Trophoblast cell (in vitro differentiated cells and primary cell): ENCODE data around the gene ETV7.
A peak's percentile ranks its signal among the peaks of the same experiment; 100 is the strongest.

ENCODE experiments used
- DNase-seq, 2 donors: peaks; one replicate each; pipeline ENCODE4 v3.0.0-alpha.2; 2016
- H2AFZ ChIP-seq: 2 replicates; pipeline ENCODE4 v1.6.1; 2013; ENCODE audit warnings: low read length, moderate library complexity, mild to moderate bottlenecking; ENCODE audit not compliant: insufficient read depth, poor library complexity
- H2AK5ac ChIP-seq: 2 replicates; pipeline ENCODE4 v1.6.1; 2013; ENCODE audit warnings: mild to moderate bottlenecking, low read length
- H2BK120ac ChIP-seq: 2 replicates; pipeline ENCODE4 v1.6.1; 2013; ENCODE audit warnings: low read length, mild to moderate bottlenecking, moderate library complexity; ENCODE audit not compliant: insufficient read depth, poor library complexity
- H2BK12ac ChIP-seq: 2 replicates; pipeline ENCODE4 v1.6.1; 2013; ENCODE audit warnings: mild to moderate bottlenecking, low read length, moderate library complexity
- H2BK5ac ChIP-seq: 2 replicates; pipeline ENCODE4 v1.6.1; 2013; ENCODE audit warnings: low read length, low read depth, moderate library complexity, mild to moderate bottlenecking; ENCODE audit not compliant: poor library complexity
- H3K14ac ChIP-seq: 2 replicates; pipeline ENCODE4 v1.6.1; 2013; ENCODE audit warnings: mild to moderate bottlenecking, low read length
- H3K18ac ChIP-seq: 2 replicates; pipeline ENCODE4 v1.6.1; 2013; ENCODE audit warnings: mild to moderate bottlenecking, low read length
- H3K23ac ChIP-seq: 2 replicates; pipeline ENCODE4 v1.6.1; 2013; ENCODE audit warnings: low read length
- H3K27ac ChIP-seq: 2 replicates; pipeline ENCODE4 v1.5.1; 2013; ENCODE audit warnings: low read depth, mild to moderate bottlenecking, inconsistent platforms, low read length, moderate library complexity
- H3K27me3 ChIP-seq: 2 replicates; pipeline ENCODE4 v1.6.1; 2013; ENCODE audit warnings: inconsistent platforms, mild to moderate bottlenecking, low read length, moderate library complexity; ENCODE audit not compliant: insufficient read depth
- H3K36me3 ChIP-seq, 2 experiments: 1 replicate in 1 of 2; 2 replicates in 1 of 2; pipeline ENCODE4 v1.6.1; 2013; ENCODE audit warnings: low read length in 2 of 2, mild to moderate bottlenecking in 2 of 2, moderate library complexity in 1 of 2; ENCODE audit not compliant: insufficient read depth in 2 of 2, control insufficient read depth in 1 of 2
- H3K4ac ChIP-seq: 2 replicates; pipeline ENCODE4 v1.6.1; 2013; ENCODE audit warnings: low read depth, mild to moderate bottlenecking, low read length, moderate library complexity
- H3K4me1 ChIP-seq, 2 experiments: 1 replicate in 1 of 2; 2 replicates in 1 of 2; pipeline ENCODE4 v1.6.1; 2013; ENCODE audit warnings: low read length in 2 of 2, mild to moderate bottlenecking in 2 of 2, moderate library complexity in 1 of 2; ENCODE audit not compliant: insufficient read depth in 2 of 2, control insufficient read depth in 1 of 2
- H3K4me2 ChIP-seq: 2 replicates; pipeline ENCODE4 v1.6.1; 2013; ENCODE audit warnings: inconsistent platforms, mild to moderate bottlenecking, low read length, moderate library complexity
- H3K4me3 ChIP-seq: 2 replicates; pipeline ENCODE4 v1.5.1; 2013; ENCODE audit warnings: mild to moderate bottlenecking, low read depth, low read length, inconsistent platforms
- H3K79me1 ChIP-seq: one replicate; pipeline ENCODE4 v1.6.1; 2013; ENCODE audit warnings: low read length
- H3K79me2 ChIP-seq: 2 replicates; pipeline ENCODE4 v1.6.1; 2013; ENCODE audit warnings: low read length, mild to moderate bottlenecking; ENCODE audit not compliant: control insufficient read depth, insufficient read depth, poor library complexity
- H3K9ac ChIP-seq: 2 replicates; pipeline ENCODE4 v1.6.1; 2013; ENCODE audit warnings: mild to moderate bottlenecking, low read length
- H3K9me3 ChIP-seq: 2 replicates; pipeline ENCODE4 v1.6.1; 2013; ENCODE audit warnings: low read depth, mild to moderate bottlenecking, control low read depth, inconsistent platforms, low read length; ENCODE audit not compliant: insufficient read depth
- H4K12ac ChIP-seq: 2 replicates; pipeline ENCODE4 v1.6.1; 2013; ENCODE audit warnings: low read depth, mild to moderate bottlenecking, low read length, moderate library complexity
- H4K8ac ChIP-seq: 2 replicates; pipeline ENCODE4 v1.6.1; 2013; ENCODE audit warnings: low read depth, mild to moderate bottlenecking, low read length, moderate library complexity
- H4K91ac ChIP-seq: one replicate; pipeline ENCODE4 v1.6.1; 2013; ENCODE audit warnings: low read depth, mild to moderate bottlenecking, low read length, moderate library complexity
- WGBS: extraction: QIAGEN DNeasy Blood & Tissue Kit; methylation state at CpG from one replicate; pipeline ENCODE4 v1.1.7; 2013; ENCODE audit warnings: missing lambda C conversion rate; ENCODE audit not compliant: insufficient read length, insufficient coverage; ENCODE audit errors: extremely low coverage; 5-methylcytosine and 5-hydroxymethylcytosine counted together

The ETV7 gene

DNA sequence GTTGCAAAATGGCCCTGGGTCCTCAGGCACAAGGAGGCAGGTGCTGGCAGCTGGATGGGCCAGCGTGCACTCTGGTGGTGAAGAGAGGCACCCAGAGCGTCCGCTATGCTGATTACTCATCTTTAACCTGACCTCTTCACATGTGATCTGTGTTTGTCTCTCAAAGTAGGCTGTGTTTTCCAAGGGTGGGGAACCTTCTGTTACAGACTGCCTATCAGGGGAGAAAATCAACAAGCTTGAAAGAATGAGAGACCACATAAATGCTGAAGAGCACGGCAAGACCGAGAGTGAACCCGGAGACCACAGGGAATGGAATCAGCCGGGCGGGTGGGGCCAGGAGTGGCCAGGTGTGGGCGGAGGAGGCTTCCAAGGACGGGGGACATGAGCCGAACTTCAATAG, 67.0 kb downstream of the ETV7 start:
- H2BK120ac ChIP-seq = no peak overlapping the region
- no peak overlapping the region for H3K9ac ChIP-seq
- no peak overlapping the region for H4K8ac ChIP-seq

DNA sequence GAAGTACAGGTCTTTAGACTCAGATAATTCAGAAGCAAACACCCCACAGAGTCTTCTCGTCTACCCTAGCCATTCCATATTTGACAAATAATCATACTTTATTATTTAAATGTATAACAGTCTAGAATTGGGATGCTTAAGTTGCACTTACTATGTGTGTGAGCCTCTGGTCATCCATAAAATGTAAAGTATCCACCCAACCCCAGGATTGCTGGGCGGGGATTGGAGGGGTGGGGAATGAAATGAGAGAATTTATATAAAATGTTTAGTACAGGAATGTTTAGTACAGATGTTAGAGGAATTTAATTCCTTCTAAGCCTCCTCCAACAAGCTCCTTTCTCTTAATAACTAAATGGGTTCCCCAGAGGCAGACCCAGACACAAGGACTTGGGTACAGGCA, 67.6 kb downstream of the ETV7 start:
- Histone ChIP-seq H3K27me3 (no peaks in the 10 kb centered on the region), H3K4ac (no peak overlapping the region), H3K23ac (no peak overlapping the region), H3K79me1 (no peaks in the 10 kb centered on the region), H3K18ac (no peak overlapping the region), H2BK12ac (no peak overlapping the region), H3K4me1 (peaks cover under 1 to 4% of the 10 kb centered on the region in 2 experiments), H2BK5ac (no peak overlapping the region), H2AK5ac (no peak overlapping the region), H3K36me3 (no peaks in the 10 kb centered on the region), H4K12ac (no peak overlapping the region), H2BK120ac (no peak overlapping the region), H3K79me2 (no peaks in the 10 kb centered on the region), H3K4me2 (no peak overlapping the region), H4K91ac (no peak overlapping the region), H3K9me3 (peaks cover 3% of the 10 kb centered on the region), H3K27ac (no peak overlapping the region), H3K14ac (no peak overlapping the region), H2AFZ (no peak overlapping the region), H3K9ac (no peak overlapping the region), H4K8ac (no peak overlapping the region), H3K4me3 (no peak overlapping the region)
- DNase-seq = no peak
- no CpG with 5 or more reads among the region's 2 CpGs for WGBS

More for the DNA sequence above, 67.0 kb downstream of the ETV7 start:
- no peaks in the 10 kb centered on the region for H3K79me1 ChIP-seq
- no peak overlapping the region for H4K91ac ChIP-seq
- no peak overlapping the region for H3K4me2 ChIP-seq
- no peak overlapping the region for H4K12ac ChIP-seq
- H3K14ac ChIP-seq = no peak overlapping the region
- no peak overlapping the region for H2AK5ac ChIP-seq
- DNase-seq = peak in 1 of 2 donors; percentile 18
- no peaks in the 10 kb centered on the region for H3K27me3 ChIP-seq
- H2BK12ac ChIP-seq = no peak overlapping the region
- H3K18ac ChIP-seq = no peak overlapping the region
- H2AFZ ChIP-seq = no peak overlapping the region
- no peak overlapping the region for H3K27ac ChIP-seq
- H3K36me3 ChIP-seq = no peaks in the 10 kb centered on the region
- H3K4me1 ChIP-seq = peaks cover 0 to 4% of the 10 kb centered on the region in 2 experiments
- no peak overlapping the region for H3K23ac ChIP-seq
- peaks cover 3% of the 10 kb centered on the region for H3K9me3 ChIP-seq
- H2BK5ac ChIP-seq = no peak overlapping the region
- H3K79me2 ChIP-seq = no peaks in the 10 kb centered on the region
- H3K4ac ChIP-seq = no peak overlapping the region
- no peak overlapping the region for H3K4me3 ChIP-seq
- no CpG with 5 or more reads among the region's 11 CpGs for WGBS

DNA sequence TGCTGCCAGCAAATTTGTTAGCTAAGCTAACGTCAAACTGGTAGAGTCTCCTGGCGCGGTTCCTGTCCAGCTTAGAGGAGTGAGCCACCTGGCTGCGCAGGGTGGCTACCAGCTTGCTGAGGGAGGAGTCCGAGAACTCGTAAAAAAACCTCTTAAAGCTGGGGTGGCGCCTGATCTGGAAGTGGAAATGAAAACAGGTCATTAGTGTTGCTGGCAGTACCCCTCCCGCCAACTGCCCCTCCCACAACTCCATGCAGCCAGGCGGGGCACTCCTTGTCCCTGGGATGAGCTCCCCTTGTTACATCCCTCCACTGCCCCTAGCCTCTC, 68.1 kb downstream of the ETV7 start:
- Histone ChIP-seq H2AK5ac (no peak overlapping the region), H3K18ac (no peak overlapping the region), H3K4me2 (no peak overlapping the region), H4K12ac (no peak overlapping the region), H3K4me1 (peaks cover 4 to 8% of the 10 kb centered on the region in 2 experiments), H3K9me3 (peaks cover 3% of the 10 kb centered on the region), H3K23ac (no peak overlapping the region), H3K79me2 (no peaks in the 10 kb centered on the region), H3K36me3 (no peaks in the 10 kb centered on the region), H3K14ac (no peak overlapping the region), H3K4me3 (no peak overlapping the region), H2BK120ac (no peak overlapping the region), H4K8ac (no peak overlapping the region), H2BK12ac (no peak overlapping the region), H2AFZ (no peak overlapping the region), H3K27ac (no peak overlapping the region), H4K91ac (no peak overlapping the region), H3K27me3 (no peaks in the 10 kb centered on the region), H3K79me1 (no peaks in the 10 kb centered on the region), H3K9ac (no peak overlapping the region), H3K4ac (no peak overlapping the region), H2BK5ac (no peak overlapping the region)
- no peak for DNase-seq
- no CpG with 5 or more reads among the region's 9 CpGs for WGBS

DNA sequence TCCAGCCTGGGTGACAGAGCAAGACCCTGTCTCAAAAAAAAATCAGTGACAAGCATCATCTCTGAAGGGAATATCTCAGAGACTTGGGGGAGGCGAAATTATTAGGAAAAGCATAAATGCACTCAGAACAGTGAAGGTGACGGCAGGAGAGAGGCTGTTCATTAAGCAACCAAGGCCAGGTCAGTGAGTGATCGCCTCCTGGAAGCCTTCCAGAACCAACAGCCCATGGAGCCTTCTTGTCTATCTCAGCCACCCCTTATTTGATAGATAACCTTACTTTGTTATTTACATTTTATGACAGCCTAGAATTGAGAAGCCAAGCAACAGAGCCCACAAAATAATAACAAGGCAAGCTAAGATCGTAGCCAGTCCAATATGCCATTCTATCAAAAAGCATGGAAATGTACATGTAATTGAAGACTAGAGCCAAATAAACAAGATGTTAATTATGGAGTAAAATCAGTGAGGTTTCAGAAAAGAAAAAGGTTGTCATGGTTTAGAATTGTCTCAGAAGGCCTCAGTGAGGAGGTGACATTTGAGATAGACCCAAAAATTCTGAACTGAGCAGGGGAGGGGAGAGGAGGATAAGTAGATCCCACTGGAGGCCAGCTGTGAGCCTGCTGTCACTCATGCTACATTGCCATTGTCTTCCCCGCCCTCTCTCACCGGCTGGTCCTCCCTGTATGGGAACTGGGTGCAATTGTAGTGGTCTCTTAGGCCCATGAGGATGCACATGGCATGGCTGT, 68.6 kb downstream of the ETV7 start:
- H3K27me3 ChIP-seq = no peaks in the 10 kb centered on the region
- WGBS = no CpG with 5 or more reads among the region's 6 CpGs
- H3K79me1 ChIP-seq = no peaks in the 10 kb centered on the region
- H2AFZ ChIP-seq = no peak overlapping the region
- H3K4me1 ChIP-seq = peaks cover 4 to 11% of the 10 kb centered on the region in 2 experiments
- no peak overlapping the region for H3K4me3 ChIP-seq
- DNase-seq = no peak
- no peak overlapping the region for H3K23ac ChIP-seq
- no peak overlapping the region for H3K27ac ChIP-seq
- H2BK120ac ChIP-seq = no peak overlapping the region
- no peak overlapping the region for H3K4me2 ChIP-seq
- H4K8ac ChIP-seq = no peak overlapping the region
- H3K79me2 ChIP-seq = no peaks in the 10 kb centered on the region
- H2BK5ac ChIP-seq = no peak overlapping the region
- H4K91ac ChIP-seq = no peak overlapping the region
- no peak overlapping the region for H3K9ac ChIP-seq
- no peak overlapping the region for H3K18ac ChIP-seq
- peaks cover 3% of the 10 kb centered on the region for H3K9me3 ChIP-seq
- H3K36me3 ChIP-seq = no peaks in the 10 kb centered on the region
- no peak overlapping the region for H4K12ac ChIP-seq
- no peak overlapping the region for H3K14ac ChIP-seq
- no peak overlapping the region for H3K4ac ChIP-seq
- no peak overlapping the region for H2AK5ac ChIP-seq
- H2BK12ac ChIP-seq = no peak overlapping the region
